Neural cell (in vitro differentiated cells): ENCODE results near the gene COG4. TPM values are rescaled to one million over a fixed set of nuclear protein-coding genes. Genes with fewer than 3 reads are reported as not detected.

Source experiments
- H2AFZ ChIP-seq: fragments of 200-600, 300-800 bp; sonication (generic), shearing (Covaris generic); 2 replicates; pipeline ENCODE4 v1.6.0; 2014; ENCODE audit warnings: low read depth, mild to moderate bottlenecking, antibody characterized with exemption, low read length, moderate library complexity
- H3F3A ChIP-seq: fragments of 200-600 bp; shearing (Covaris generic); 2 replicates; pipeline ENCODE4 v1.6.1; 2016; ENCODE audit warnings: mild to moderate bottlenecking, moderate library complexity, mixed read lengths, antibody characterized with exemption, low read length; ENCODE audit not compliant: insufficient read depth, poor library complexity, severe bottlenecking
- H3K27ac ChIP-seq: fragments of 200-600, 300-800 bp; sonication (generic), shearing (Covaris generic); 2 replicates; pipeline ENCODE4 v1.5.1; 2014; ENCODE audit warnings: mild to moderate bottlenecking, low read length, moderate library complexity
- H3K27me3 ChIP-seq: fragments of 300-800, 200-600 bp; sonication (generic), shearing (Covaris generic); 2 replicates; pipeline ENCODE4 v1.6.0; 2014; ENCODE audit warnings: mild to moderate bottlenecking, low read depth, low read length, moderate library complexity; ENCODE audit not compliant: insufficient read depth
- H3K36me3 ChIP-seq: fragments of 300-800, 200-600 bp; sonication (generic), shearing (Covaris generic); 2 replicates; pipeline ENCODE4 v1.5.1; 2014; ENCODE audit warnings: mild to moderate bottlenecking, antibody characterized with exemption, low read length, moderate library complexity; ENCODE audit not compliant: insufficient read depth
- H3K4me2 ChIP-seq: fragments of 300-800, 200-600 bp; sonication (generic), shearing (Covaris generic); 2 replicates; pipeline ENCODE4 v1.6.0; 2014; ENCODE audit warnings: mild to moderate bottlenecking, low read length
- H3K4me3 ChIP-seq: fragments of 300-800, 200-600 bp; sonication (generic), shearing (Covaris generic); 2 replicates; pipeline ENCODE4 v1.5.1; 2014; ENCODE audit warnings: mild to moderate bottlenecking, low read length, moderate library complexity
- H3K79me2 ChIP-seq: fragments of 200-600 bp; shearing (Covaris generic); replicated peaks from 2 replicates; pipeline ENCODE4 v1.6.0; 2014; ENCODE audit warnings: mild to moderate bottlenecking, low read length, moderate library complexity; ENCODE audit not compliant: insufficient read depth
- H3K9ac ChIP-seq: fragments of 300-800, 200-600 bp; sonication (generic), shearing (Covaris generic); 2 replicates; pipeline ENCODE4 v1.6.1; 2016; ENCODE audit warnings: mild to moderate bottlenecking, low read length, mixed read lengths
- H3K9me2 ChIP-seq: fragments of 200-600 bp; shearing (Covaris generic); 2 replicates; pipeline ENCODE4 v1.6.1; 2016; ENCODE audit warnings: mild to moderate bottlenecking, low read length, mixed read lengths; ENCODE audit not compliant: insufficient read depth
- H3K9me3 ChIP-seq: fragments of 200-600, 300-800 bp; sonication (generic), shearing (Covaris generic); 2 replicates; pipeline ENCODE4 v1.6.1; 2016; ENCODE audit warnings: mild to moderate bottlenecking, mixed run types, low read length, moderate library complexity, mixed read lengths
- H4K20me1 ChIP-seq: fragments of 200-600 bp; shearing (Covaris generic); 2 replicates; pipeline ENCODE4 v1.6.1; 2016; ENCODE audit warnings: mild to moderate bottlenecking, mixed run types; ENCODE audit not compliant: insufficient read depth
- EP300 ChIP-seq: fragments of 450-650 bp; conservative IDR thresholded peaks from 2 replicates; pipeline ENCODE4 v1.6.1; 2014; ENCODE audit warnings: antibody characterized with exemption, mild to moderate bottlenecking, moderate library complexity; ENCODE audit not compliant: poor library complexity, severe bottlenecking
- EZH2 ChIP-seq: fragments of 200-600, 300-800 bp; shearing (Covaris generic), sonication (generic); IDR thresholded peaks from 2 replicates; pipeline ENCODE4 v1.6.1; 2014; ENCODE audit warnings: antibody characterized with exemption, low read length, borderline replicate concordance, mild to moderate bottlenecking; ENCODE audit not compliant: insufficient read depth, poor library complexity, severe bottlenecking
- MXI1 ChIP-seq: fragments of 450-650 bp; conservative IDR thresholded peaks from 2 replicates; pipeline ENCODE4 v1.6.1; 2014; ENCODE audit warnings: antibody characterized with exemption, mild to moderate bottlenecking; ENCODE audit not compliant: poor library complexity, severe bottlenecking
- SMC3 ChIP-seq: fragments of 450-650 bp; conservative IDR thresholded peaks from 2 replicates; pipeline ENCODE4 v1.6.1; 2014; ENCODE audit warnings: antibody characterized with exemption, mild to moderate bottlenecking, moderate library complexity; ENCODE audit not compliant: poor library complexity
- TAF1 ChIP-seq: IDR thresholded peaks from 2 replicates; pipeline ENCODE4 v1.6.1; 2012; ENCODE audit warnings: low read depth
- polyA plus RNA-seq: library from polyadenylated mRNA; depleted of rRNA; stranded (reverse); fragments of >200 nt; gene quantifications from 2 replicates; pipeline ENCODE4 v1.2.3, GENCODE V29; 2014
- TF ChIP-seq, protein P1 (sequence below): IDR thresholded peaks from 2 replicates; pipeline ENCODE4 v1.6.1; 2012; ENCODE audit warnings: borderline replicate concordance
- TF ChIP-seq, protein P2 (sequence below): fragments of 450-650 bp; IDR thresholded peaks from 2 replicates; pipeline ENCODE4 v1.5.1; 2014; ENCODE audit warnings: antibody characterized with exemption, mild to moderate bottlenecking, moderate library complexity; ENCODE audit not compliant: poor library complexity, severe bottlenecking

Gene COG4
- polyA plus RNA-seq, 1 donor from 2014 or later, result 185 TPM

DNA sequence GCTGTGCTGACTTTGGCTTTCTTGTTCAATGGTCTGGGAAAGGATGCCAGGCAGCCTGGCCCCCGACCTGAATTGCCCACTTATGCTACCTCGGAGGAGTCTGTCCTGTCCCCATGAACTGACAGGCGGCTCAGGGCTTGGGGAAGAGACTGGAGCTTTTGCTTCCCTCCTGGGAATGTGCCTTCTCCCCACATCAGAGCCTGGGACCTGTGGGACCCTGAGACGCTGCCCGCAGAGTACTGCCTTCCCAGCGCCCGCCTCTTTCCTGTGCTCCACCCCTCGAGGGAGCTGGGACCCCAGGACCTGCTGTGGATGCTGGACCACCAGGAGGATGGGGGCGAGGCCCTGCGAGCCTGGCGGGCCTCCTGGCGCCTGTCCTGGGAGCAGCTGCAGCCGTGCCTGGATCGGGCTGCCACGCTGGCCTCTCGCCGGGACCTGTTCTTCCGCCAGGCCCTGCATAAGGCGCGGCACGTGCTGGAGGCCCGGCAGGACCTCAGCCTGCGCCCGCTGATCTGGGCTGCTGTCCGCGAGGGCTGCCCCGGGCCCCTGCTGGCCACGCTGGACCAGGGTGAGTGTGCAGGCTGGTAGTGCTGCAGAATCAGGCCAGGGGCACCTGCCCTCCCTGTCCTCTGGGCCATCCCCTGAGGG, 50.4 kb downstream of the COG4 start:
- Histone ChIP-seq H3K36me3 (no peaks in the 10 kb centered on the region), H3K9me3 (no peaks in the 10 kb centered on the region), H3K9ac (no peak overlapping the region), H2AFZ (no peak overlapping the region), H3K79me2 (no peaks in the 10 kb centered on the region), H3K27ac (no peak overlapping the region), H3K4me3 (no peak overlapping the region), H3K27me3 (no peaks in the 10 kb centered on the region), H4K20me1 (no peaks in the 10 kb centered on the region), H3K4me2 (no peak overlapping the region), H3K9me2 (no peaks in the 10 kb centered on the region), H3F3A (no peaks in the 10 kb centered on the region)
- TF ChIP-seq EP300, result no peak
- no peak for TF ChIP-seq TAF1
- TF ChIP-seq EZH2, result no peak
- TF ChIP-seq, protein P1, sequence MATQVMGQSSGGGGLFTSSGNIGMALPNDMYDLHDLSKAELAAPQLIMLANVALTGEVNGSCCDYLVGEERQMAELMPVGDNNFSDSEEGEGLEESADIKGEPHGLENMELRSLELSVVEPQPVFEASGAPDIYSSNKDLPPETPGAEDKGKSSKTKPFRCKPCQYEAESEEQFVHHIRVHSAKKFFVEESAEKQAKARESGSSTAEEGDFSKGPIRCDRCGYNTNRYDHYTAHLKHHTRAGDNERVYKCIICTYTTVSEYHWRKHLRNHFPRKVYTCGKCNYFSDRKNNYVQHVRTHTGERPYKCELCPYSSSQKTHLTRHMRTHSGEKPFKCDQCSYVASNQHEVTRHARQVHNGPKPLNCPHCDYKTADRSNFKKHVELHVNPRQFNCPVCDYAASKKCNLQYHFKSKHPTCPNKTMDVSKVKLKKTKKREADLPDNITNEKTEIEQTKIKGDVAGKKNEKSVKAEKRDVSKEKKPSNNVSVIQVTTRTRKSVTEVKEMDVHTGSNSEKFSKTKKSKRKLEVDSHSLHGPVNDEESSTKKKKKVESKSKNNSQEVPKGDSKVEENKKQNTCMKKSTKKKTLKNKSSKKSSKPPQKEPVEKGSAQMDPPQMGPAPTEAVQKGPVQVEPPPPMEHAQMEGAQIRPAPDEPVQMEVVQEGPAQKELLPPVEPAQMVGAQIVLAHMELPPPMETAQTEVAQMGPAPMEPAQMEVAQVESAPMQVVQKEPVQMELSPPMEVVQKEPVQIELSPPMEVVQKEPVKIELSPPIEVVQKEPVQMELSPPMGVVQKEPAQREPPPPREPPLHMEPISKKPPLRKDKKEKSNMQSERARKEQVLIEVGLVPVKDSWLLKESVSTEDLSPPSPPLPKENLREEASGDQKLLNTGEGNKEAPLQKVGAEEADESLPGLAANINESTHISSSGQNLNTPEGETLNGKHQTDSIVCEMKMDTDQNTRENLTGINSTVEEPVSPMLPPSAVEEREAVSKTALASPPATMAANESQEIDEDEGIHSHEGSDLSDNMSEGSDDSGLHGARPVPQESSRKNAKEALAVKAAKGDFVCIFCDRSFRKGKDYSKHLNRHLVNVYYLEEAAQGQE, result no peak
- no peak for TF ChIP-seq SMC3

DNA sequence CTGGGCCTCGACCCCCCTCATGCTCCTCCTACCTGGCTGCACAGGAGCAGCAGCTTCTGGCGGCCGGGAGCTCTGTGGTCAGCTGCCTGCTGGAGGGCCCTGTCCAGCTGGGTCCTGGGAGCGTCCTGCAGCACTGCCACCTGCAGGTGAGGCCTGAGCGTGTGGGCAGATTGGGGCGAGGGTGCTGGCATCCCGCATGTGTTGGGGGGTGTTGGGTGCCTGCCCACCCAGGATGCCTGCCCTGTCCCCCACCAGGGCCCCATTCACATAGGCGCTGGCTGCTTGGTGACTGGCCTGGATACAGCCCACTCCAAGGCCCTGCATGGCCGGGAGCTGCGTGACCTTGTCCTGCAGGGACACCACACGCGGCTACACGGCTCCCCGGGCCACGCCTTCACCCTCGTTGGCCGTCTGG, 52.4 kb downstream of the COG4 start:
- TF ChIP-seq EZH2 (no peak), MXI1 (no peak)
- TF ChIP-seq, protein P2, sequence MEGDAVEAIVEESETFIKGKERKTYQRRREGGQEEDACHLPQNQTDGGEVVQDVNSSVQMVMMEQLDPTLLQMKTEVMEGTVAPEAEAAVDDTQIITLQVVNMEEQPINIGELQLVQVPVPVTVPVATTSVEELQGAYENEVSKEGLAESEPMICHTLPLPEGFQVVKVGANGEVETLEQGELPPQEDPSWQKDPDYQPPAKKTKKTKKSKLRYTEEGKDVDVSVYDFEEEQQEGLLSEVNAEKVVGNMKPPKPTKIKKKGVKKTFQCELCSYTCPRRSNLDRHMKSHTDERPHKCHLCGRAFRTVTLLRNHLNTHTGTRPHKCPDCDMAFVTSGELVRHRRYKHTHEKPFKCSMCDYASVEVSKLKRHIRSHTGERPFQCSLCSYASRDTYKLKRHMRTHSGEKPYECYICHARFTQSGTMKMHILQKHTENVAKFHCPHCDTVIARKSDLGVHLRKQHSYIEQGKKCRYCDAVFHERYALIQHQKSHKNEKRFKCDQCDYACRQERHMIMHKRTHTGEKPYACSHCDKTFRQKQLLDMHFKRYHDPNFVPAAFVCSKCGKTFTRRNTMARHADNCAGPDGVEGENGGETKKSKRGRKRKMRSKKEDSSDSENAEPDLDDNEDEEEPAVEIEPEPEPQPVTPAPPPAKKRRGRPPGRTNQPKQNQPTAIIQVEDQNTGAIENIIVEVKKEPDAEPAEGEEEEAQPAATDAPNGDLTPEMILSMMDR, result no peak
- H2AFZ ChIP-seq, result no peak overlapping the region
- no peak overlapping the region for H3K4me2 ChIP-seq
- H3K27ac ChIP-seq, result no peak overlapping the region
- H3K27me3 ChIP-seq, result no peaks in the 10 kb centered on the region
- no peak overlapping the region for H3K4me3 ChIP-seq
- no peaks in the 10 kb centered on the region for H4K20me1 ChIP-seq
- no peaks in the 10 kb centered on the region for H3K9me3 ChIP-seq
- H3K9ac ChIP-seq, result no peak overlapping the region
- H3K9me2 ChIP-seq, result no peaks in the 10 kb centered on the region
- H3K36me3 ChIP-seq, result no peaks in the 10 kb centered on the region
- no peaks in the 10 kb centered on the region for H3F3A ChIP-seq
- no peaks in the 10 kb centered on the region for H3K79me2 ChIP-seq
